Diencephalon (tissue), 1 donor: ENCODE results near the gene COL27A1. TPM values are rescaled to one million over a fixed set of nuclear protein-coding genes. Genes with fewer than 3 reads are reported as not detected.
A peak's percentile ranks its signal among the peaks of the same experiment; 100 is the strongest.

Experiments used
- small RNA-seq: library from RNA; depleted of rRNA; stranded (forward); fragments of <200 nt; gene quantifications from one replicate; pipeline ENCODE3, GENCODE V24; 2014
- total RNA-seq: library from RNA; depleted of rRNA; stranded (reverse); fragments of >200 nt; gene quantifications from one replicate; pipeline ENCODE4 v1.2.3, GENCODE V29; 2014

Gene COL27A1
- total RNA-seq: 1.6 TPM

GRCh38 chr9:114155263-114155994 lies at the start of gene COL27A1:
Gene COL27A1, plus strand, starts transcription at chr9:114155537. Its CDS starts 414 bp downstream, at chr9:114155951.

DNA sequence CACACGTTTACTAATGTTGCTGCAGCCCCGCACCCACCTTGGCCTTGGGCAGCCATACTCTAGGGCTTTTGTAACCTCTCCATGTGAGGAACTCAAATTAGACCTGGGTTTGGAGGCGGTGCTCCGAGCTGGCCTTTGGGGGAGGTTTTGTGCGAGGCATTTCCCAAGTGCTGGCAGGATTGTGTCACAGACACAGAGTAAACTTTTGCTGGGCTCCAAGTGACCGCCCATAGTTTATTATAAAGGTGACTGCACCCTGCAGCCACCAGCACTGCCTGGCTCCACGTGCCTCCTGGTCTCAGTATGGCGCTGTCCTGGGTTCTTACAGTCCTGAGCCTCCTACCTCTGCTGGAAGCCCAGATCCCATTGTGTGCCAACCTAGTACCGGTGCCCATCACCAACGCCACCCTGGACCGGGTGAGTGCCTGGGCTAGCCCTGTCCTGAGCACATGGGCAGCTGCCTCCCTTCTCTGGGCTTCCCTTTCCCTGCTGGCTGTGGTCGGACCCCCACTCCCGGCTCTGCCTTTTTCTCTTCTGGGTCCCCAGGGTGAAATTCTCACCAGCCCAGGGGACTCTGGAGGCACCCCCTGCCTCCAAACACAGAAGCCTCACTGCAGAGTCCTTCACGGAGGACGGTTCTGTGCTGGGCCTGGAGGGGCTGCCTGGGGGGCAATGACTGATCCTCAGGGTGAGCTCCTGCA lies 167.6 kb downstream of the COL27A1 start, which contains the start of gene ORM1:
ORM1 (plus strand) TSS at position 268 of the 701 bp plus-strand sequence; CDS start at position 304, 36 bp downstream.

DNA sequence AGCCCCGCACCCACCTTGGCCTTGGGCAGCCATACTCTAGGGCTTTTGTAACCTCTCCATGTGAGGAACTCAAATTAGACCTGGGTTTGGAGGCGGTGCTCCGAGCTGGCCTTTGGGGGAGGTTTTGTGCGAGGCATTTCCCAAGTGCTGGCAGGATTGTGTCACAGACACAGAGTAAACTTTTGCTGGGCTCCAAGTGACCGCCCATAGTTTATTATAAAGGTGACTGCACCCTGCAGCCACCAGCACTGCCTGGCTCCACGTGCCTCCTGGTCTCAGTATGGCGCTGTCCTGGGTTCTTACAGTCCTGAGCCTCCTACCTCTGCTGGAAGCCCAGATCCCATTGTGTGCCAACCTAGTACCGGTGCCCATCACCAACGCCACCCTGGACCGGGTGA lies 174.3 kb downstream of the COL27A1 start, which contains the start of gene ORM2:
ORM2 (plus strand) TSS at position 245 of the 398 bp plus-strand sequence; CDS start at position 281, 36 bp downstream.

Small RNA genes within 50 kb of the gene (small RNA-seq; reads per million reads assigned to genes)
- 3.2 reads per million, percentile 90 among the genes with 10 or more reads in this experiment for gene MIR455

Other genes starting within 250 kb of the COL27A1 start
- not detected for gene AMBP, start 77.2 kb upstream of the COL27A1 start, total RNA-seq
- gene KIF12, start 56.2 kb upstream of the COL27A1 start, total RNA-seq: 0.92 TPM
- gene ORM1, start 167.6 kb downstream of the COL27A1 start, total RNA-seq: not detected
- not detected for gene ORM2, start 174.3 kb downstream of the COL27A1 start, total RNA-seq
- 11.1 TPM for gene AKNA, start 232.4 kb downstream of the COL27A1 start, total RNA-seq